K562 (cell line): ENCODE results near the gene DSP. TPM values are rescaled to one million over a fixed set of nuclear protein-coding genes. Genes with fewer than 3 reads are reported as not detected.

Experiments used
- NEUROD1 ChIP-seq: fragments of 150-350 bp; IDR thresholded peaks from 2 replicates; pipeline ENCODE4 v1.6.1; 2014; ENCODE audit warnings: borderline replicate concordance, low read length, low read depth; ENCODE audit not compliant: partially characterized antibody
- ZBTB1 ChIP-seq: sonication (generic); formaldehyde crosslinking; IDR thresholded peaks from 2 replicates; pipeline ENCODE4 v1.8.1; 2023; ENCODE audit warnings: missing genetic modification reagents, low read depth, mild to moderate bottlenecking, borderline replicate concordance
- ZKSCAN8 ChIP-seq: fragments of 200-800 bp; sonication (Bioruptor generic); IDR thresholded peaks from 2 replicates; pipeline ENCODE4 v1.6.1; 2016; ENCODE audit warnings: missing genetic modification characterization, missing compliant biosample characterization
- polyA plus RNA-seq, 8 experiments: library from polyadenylated mRNA; depleted of rRNA in 4 of 8; stranded (reverse) in 5 of 8; unstranded in 3 of 8; fragments of >200 nt; fragmentation: Nextera tagmentation in 2 of 8; fragmentation: Illumina TruSeq in 1 of 8; extraction: Ambion mirVana in 2 of 8; extraction: Trizol in 1 of 8; gene quantifications; 2 replicates each; pipeline versions ENCODE4 v1.2.1 to v1.2.3, GENCODE V29; 2011 to 2014; ENCODE audit warnings: inconsistent platforms in 1 of 8, missing spikeins in 1 of 8
- total RNA-seq, 7 experiments: library from RNA; depleted of rRNA in 6 of 7; stranded (reverse); fragments of >200 nt in 6 of 7; fragmentation: Illumina TruSeq in 2 of 7; extraction: Trizol in 2 of 7; gene quantifications; 2 replicates each; pipeline versions ENCODE4 v1.2.1 to v1.2.3, GENCODE V29; 2011 to 2021; ENCODE audit warnings: low replicate concordance in 1 of 7
- TF ChIP-seq, protein P1 (sequence below), 2 experiments: fragments of 450-650 bp in 1 of 2; sonication (generic) in 1 of 2; formaldehyde crosslinking in 1 of 2; IDR thresholded peaks; 2 replicates each; pipeline versions ENCODE4 v1.7.1 to v1.9.0; 2016 to 2022; ENCODE audit warnings: inconsistent platforms in 1 of 2, mild to moderate bottlenecking in 1 of 2, missing genetic modification reagents in 1 of 2

Gene DSP
- total and polyA plus RNA-seq, 9 of the 15 experiments (the other 6 are each of a cell fraction or from before 2014, with no cell fraction given), result under 0.01 to 0.24 (median 0.03) TPM; not detected in 2

DNA sequence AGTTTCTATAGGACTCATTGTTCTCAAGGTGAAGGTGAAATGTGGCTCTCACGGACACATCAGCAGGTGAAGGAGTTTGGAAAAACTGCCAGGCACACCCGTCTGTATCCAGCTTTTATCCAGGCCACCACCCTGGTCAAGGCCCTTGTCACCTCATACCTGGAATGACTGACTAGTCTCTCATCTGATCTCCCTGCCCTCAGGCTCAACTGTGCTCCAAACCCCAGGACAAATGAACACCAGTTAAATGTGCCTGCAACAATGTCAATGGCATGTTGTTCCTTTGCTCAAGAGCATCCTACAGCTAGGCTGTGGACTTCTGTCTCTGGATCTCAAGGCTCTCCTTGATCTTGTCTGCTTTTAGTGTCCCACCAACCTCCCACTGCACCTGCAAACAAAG is 47.6 kb upstream of the DSP start (continued):
- TF ChIP-seq, protein P1, sequence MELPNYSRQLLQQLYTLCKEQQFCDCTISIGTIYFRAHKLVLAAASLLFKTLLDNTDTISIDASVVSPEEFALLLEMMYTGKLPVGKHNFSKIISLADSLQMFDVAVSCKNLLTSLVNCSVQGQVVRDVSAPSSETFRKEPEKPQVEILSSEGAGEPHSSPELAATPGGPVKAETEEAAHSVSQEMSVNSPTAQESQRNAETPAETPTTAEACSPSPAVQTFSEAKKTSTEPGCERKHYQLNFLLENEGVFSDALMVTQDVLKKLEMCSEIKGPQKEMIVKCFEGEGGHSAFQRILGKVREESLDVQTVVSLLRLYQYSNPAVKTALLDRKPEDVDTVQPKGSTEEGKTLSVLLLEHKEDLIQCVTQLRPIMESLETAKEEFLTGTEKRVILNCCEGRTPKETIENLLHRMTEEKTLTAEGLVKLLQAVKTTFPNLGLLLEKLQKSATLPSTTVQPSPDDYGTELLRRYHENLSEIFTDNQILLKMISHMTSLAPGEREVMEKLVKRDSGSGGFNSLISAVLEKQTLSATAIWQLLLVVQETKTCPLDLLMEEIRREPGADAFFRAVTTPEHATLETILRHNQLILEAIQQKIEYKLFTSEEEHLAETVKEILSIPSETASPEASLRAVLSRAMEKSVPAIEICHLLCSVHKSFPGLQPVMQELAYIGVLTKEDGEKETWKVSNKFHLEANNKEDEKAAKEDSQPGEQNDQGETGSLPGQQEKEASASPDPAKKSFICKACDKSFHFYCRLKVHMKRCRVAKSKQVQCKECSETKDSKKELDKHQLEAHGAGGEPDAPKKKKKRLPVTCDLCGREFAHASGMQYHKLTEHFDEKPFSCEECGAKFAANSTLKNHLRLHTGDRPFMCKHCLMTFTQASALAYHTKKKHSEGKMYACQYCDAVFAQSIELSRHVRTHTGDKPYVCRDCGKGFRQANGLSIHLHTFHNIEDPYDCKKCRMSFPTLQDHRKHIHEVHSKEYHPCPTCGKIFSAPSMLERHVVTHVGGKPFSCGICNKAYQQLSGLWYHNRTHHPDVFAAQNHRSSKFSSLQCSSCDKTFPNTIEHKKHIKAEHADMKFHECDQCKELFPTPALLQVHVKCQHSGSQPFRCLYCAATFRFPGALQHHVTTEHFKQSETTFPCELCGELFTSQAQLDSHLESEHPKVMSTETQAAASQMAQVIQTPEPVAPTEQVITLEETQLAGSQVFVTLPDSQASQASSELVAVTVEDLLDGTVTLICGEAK (IDR thresholded peaks at IDR 0.05), result no peak
- TF ChIP-seq, protein P1 (CRISPR knock-in tag; IDR thresholded peaks at IDR 0.05), result no peak
- TF ChIP-seq ZBTB1 (no peak), NEUROD1 (no peak), ZKSCAN8 (CRISPR knock-in tag) (no peak)
- TF ChIP-seq, all 486 proteins: peak for 0
